ENCODE results near the gene OPALIN.
"Not testable (repeated sequence)": the region's sequence is repeated elsewhere in the genome, so short reads cannot be mapped to it uniquely, and the experiment has no call there.

The OPALIN gene

DNA sequence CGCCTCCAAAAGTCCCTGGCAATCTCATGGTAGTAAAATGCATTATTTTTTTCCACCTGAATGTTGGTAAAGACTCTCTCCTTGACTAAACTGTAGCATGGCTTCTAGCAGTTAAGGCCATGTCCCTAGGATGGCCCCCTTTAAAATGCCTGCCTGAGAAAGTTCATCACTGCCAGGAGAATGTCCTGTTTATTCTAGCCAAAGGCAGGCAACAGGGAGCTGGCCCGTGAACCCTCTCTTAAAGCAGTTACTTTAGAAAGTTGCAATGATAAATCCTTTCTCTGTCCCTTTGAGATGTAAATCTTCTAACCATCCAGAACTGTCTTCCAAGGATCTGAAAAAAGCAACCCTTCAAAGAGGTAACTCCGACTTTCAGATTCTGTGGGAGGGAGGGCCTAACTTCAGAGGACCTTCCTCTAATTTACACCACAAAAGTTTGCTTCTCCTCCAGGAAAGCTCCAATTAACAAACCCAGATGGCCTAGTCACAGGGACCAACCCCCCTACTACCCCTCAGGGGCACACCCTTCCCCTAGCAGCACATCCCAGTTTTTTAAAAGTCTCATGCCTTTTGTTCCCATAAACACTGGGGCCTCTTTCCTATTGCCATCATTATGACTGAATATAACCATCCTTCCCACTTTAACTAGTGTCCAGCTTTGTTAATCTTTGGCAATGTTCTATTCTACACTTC lies 49.0 kb downstream of the OPALIN start:
- in situ Hi-C loops (cut with MboI; ENCODE audit: low sequenced_read_pairs) = no loop called here

DNA sequence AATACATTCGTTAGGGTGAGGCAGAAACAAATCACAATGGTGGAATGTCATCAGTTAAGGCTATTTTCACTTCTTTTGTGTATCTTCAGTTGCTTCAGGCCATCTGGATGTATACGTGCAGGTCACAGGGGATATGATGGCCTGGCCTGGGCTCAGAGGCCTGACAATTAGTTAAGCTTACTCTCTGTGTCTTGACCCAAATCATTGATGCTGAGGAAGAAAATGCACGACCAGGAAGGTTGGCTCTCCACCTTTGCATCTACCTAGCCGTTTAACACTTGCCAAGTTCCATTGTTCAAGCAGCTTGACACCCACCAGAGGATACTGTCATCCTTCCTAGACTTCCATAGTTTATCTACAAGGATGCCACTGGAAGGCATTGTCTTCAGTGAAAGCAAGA lies 49.9 kb downstream of the OPALIN start:
- in situ Hi-C loops (cut with MboI; ENCODE audit: low sequenced_read_pairs) = not testable (repeated sequence)

DNA sequence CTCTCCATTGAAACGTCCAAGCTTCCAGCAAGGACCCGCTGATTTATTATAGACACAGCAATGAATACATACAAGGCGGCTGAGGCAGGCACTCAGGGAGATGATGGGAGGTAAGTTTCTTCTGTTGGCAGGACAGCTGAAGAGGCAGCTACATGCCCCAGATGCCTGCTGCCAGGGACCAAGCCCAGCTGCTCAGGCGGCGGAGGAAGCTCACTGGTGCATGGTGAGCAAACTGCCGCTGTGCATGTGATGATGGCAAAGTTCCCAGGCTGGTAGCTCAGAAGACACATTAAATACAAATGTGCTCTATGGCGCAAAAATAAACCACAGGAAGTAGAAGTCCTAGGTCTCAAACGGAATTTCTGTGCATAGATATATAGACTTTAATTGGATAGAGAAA lies 52.3 kb downstream of the OPALIN start:
- in situ Hi-C loops (cut with MboI; ENCODE audit: low sequenced_read_pairs) = no loop called here

DNA sequence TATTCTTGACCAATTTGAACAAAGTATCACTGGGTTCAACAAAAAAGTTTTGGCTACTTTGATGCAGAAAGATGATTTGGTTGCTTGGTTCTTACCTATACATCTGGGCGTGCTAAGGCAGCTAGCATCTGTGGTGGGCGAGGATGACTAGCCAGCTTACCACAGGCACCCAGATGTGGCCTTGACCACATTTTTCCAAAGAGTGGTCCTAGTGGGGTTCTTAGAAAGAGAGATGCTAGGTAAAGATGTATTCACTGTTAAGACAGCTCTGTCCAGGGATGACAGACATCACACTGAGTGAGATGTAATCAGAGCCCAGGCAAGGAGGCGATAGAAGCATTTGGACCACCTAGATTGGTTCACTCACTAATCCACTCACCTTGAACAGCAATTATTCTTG lies 53.8 kb downstream of the OPALIN start:
- in situ Hi-C loops (cut with MboI; ENCODE audit: low sequenced_read_pairs) = no loop called here

DNA sequence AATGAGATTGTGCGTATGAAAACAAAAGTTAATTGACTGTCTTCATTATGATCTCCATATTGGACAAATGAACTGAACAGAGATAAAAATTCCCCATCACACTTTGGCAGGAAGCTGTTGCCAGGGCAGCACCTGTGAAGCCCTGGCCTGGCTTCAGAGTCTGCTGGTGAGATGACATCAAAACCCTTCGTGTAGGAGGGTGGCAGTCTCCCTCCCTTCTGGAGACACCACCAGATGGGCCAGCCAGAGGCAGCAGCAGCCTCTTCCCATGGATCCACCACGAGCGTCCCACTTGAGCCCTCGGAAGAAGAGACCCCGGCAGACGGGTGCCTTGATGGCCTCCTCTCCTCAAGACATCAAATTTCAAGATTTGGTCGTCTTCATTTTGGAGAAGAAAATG lies 54.6 kb downstream of the OPALIN start, which contains the start of gene DNTT:
DNTT (plus strand) TSS at position 205 of the 400 bp plus-strand sequence; CDS start at position 269, 64 bp downstream.
- in situ Hi-C loops (cut with MboI; ENCODE audit: low sequenced_read_pairs) = no loop called here

DNA sequence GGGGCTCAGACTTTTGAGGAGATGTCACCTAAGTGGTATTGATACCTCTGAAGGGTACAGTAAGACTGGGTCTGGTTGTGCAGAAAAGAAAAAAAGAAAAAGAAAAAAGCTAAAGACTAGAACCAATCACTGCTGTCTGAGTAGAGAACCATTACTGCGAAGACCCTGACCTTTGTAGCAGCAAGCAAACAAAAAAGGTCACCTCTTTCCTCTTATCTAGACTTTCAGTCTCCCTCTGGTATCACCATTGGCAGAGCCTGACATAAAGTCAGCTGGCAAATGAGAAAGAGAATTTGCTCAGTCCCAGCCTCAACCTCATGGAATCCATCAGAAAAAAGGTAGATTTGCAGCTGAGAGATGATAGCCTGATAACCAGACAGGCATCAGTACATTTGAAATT lies 57.2 kb downstream of the OPALIN start:
- in situ Hi-C loops (cut with MboI; ENCODE audit: low sequenced_read_pairs) = no loop called here

DNA sequence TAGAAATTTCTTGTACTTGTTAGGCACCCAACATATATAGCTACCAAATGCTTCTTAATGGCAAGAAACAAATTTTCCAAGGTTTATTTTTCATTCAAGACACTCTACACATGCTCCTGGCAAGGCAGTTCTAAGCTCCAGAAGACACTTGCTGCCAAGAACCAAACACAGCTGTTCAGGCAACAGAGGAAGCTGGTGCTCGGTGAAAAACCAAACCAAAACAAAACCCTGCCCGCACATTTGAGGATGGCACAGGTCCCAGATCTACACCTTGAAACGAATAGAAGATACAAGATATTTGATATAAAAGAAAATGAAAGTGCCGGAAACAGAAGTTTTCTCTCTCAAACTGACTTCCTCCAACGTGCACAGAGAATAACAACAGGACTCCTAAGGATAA lies 59.4 kb downstream of the OPALIN start:
- in situ Hi-C loops (cut with MboI; ENCODE audit: low sequenced_read_pairs) = no loop called here

DNA sequence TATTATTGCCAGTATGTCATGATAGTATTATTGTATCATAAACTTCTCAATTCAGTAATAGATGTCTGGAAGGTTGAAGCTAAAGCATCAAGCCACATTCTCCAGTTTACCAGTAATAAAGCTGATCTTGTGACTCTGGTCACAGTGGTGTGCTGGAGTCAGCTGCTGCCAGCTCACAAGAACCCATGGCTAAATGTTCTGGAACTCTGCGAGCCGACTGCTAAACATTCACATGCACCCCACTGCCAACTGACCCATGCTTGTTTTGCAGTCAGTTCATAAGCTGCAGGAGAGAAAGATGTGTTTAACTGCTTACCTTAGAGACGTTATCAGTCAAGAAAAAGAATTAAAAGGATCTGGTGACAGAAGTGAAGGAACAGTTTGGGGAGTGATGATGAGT lies 60.4 kb downstream of the OPALIN start:
- in situ Hi-C loops (cut with MboI; ENCODE audit: low sequenced_read_pairs) = no loop called here

DNA sequence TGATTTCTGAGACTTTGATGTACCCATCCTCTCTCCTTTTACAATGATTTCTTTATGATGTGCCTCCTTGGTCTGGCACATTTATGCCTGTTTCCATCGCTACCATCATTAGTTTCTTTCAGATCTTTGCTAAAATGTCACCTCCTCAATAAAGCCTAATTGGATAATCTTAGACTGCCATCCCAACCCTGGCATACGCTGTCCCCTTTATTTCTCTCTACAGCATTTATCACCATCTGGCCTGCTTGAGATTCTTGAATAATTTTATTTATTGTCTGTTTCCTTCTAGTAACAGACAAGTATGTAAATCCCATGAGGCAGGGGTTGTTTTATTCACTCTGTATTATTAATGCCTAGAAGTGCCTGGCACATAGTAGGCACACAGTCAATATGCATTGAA lies 61.3 kb downstream of the OPALIN start:
- in situ Hi-C loops (cut with MboI; ENCODE audit: low sequenced_read_pairs) = no loop called here

DNA sequence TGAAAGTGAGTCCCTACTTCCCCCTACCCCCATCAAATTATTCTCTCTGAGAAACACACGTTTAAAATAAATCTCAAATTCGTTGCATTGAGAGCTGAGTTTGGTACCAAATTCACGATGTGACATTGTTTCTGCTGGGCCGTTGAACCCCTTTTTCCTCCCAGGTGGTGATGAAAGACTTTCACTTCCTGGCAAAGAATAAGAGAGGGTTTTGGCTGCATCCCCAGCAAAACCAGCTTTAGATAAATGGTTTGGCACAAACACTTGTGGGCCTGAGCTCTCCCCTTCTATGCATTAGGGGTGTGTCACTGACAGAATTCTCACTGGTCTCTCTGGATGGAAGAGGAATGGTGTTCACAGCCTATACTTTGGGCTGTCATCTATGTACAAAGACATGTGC lies 63.3 kb downstream of the OPALIN start:
- in situ Hi-C loops (cut with MboI; ENCODE audit: low sequenced_read_pairs) = no loop called here
